H1 (cell line): ENCODE results near the gene ITPR1. TPM values are rescaled to one million over a fixed set of nuclear protein-coding genes. Genes with fewer than 3 reads are reported as not detected.

Experiments used
- CTCF ChIA-PET: fragments of 300-600 bp; sonication (Branson Sonifier 250); formaldehyde crosslinking; loops from one replicate; lab custom pipeline; 2021; ENCODE audit not compliant: partially characterized antibody; lab: Charles Lee
- POLR2A ChIA-PET: fragments of 300-600 bp; sonication (Branson Sonifier 250); formaldehyde crosslinking; loops from one replicate; lab custom pipeline; 2021; ENCODE audit warnings: inconsistent platforms; ENCODE audit not compliant: partially characterized antibody; lab: Charles Lee
- DNase-seq, 2 experiments: peaks; one replicate each; pipeline versions ENCODE4 v3.0.0 to v3.0.0-alpha.2; 2010 to 2022; ENCODE audit warnings: low spot score in 2 of 2, low read depth in 1 of 2, mixed read lengths in 1 of 2
- FAIRE-seq: peaks from 2 replicates; lab custom pipeline; 2011; peaks lifted over from hg19 to GRCh38; lab: Jason Lieb, UNC
- H2AFZ ChIP-seq: 2 replicates; pipeline ENCODE4 v1.8.1; 2012; ENCODE audit warnings: low read length, inconsistent platforms
- H2AK5ac ChIP-seq: 2 replicates; pipeline ENCODE4 v1.6.1; 2013; ENCODE audit warnings: low read depth, low read length
- H2BK120ac ChIP-seq: replicated peaks from 2 replicates; pipeline ENCODE3; 2013; ENCODE audit warnings: low read depth, low read length, inconsistent platforms
- H2BK12ac ChIP-seq: 2 replicates; pipeline ENCODE4 v1.6.1; 2013; ENCODE audit warnings: low read depth, low read length
- H2BK15ac ChIP-seq: 2 replicates; pipeline ENCODE4 v1.6.1; 2013; ENCODE audit warnings: low read length
- H2BK20ac ChIP-seq: 2 replicates; pipeline ENCODE4 v1.6.1; 2013; ENCODE audit warnings: low read length
- H2BK5ac ChIP-seq: 2 replicates; pipeline ENCODE4 v1.6.1; 2013; ENCODE audit warnings: low read depth, low read length
- H3K14ac ChIP-seq: 2 replicates; pipeline ENCODE4 v1.6.1; 2013; ENCODE audit warnings: inconsistent platforms; ENCODE audit not compliant: insufficient read length
- H3K18ac ChIP-seq: 2 replicates; pipeline ENCODE4 v1.6.1; 2013; ENCODE audit warnings: low read length; ENCODE audit errors: extremely low read depth
- H3K23ac ChIP-seq: 2 replicates; pipeline ENCODE4 v1.6.1; 2013; ENCODE audit warnings: inconsistent platforms; ENCODE audit not compliant: insufficient read length
- H3K23me2 ChIP-seq: 2 replicates; pipeline ENCODE4 v1.6.1; 2013; ENCODE audit warnings: low read depth, low read length
- H3K27ac ChIP-seq: 2 replicates; pipeline ENCODE4 v1.6.1; 2011; ENCODE audit warnings: low read depth, low read length, inconsistent platforms
- H3K27me3 ChIP-seq, 4 experiments: replicated peaks in 1 of 4; 1 replicate in 1 of 4; 2 replicates in 3 of 4; pipeline versions ENCODE4 v1.6.1 to v1.8.1; 2011 to 2013; ENCODE audit warnings: low read length in 3 of 4, mild to moderate bottlenecking in 3 of 4, inconsistent platforms in 2 of 4, mixed read lengths in 2 of 4, moderate library complexity in 1 of 4; ENCODE audit not compliant: control insufficient read depth in 3 of 4, insufficient read depth in 3 of 4; ENCODE audit errors: extremely low read depth in 1 of 4
- H3K36me3 ChIP-seq, 4 experiments: 2 replicates each; pipeline versions ENCODE4 v1.6.1 to v1.8.1; 2011 to 2013; ENCODE audit warnings: mild to moderate bottlenecking in 4 of 4, low read length in 3 of 4, moderate library complexity in 2 of 4, control low read depth in 1 of 4, inconsistent platforms in 1 of 4; ENCODE audit not compliant: insufficient read depth in 4 of 4, control insufficient read depth in 2 of 4
- H3K4ac ChIP-seq: replicated peaks from 2 replicates; pipeline ENCODE3; 2013; ENCODE audit warnings: low read length, low read depth, mixed read lengths, inconsistent platforms; ENCODE audit not compliant: insufficient read length
- H3K4me1 ChIP-seq, 4 experiments: replicated peaks in 1 of 4; 1 replicate in 1 of 4; 2 replicates in 3 of 4; pipeline versions ENCODE4 v1.6.1 to v1.8.1; 2011 to 2013; ENCODE audit warnings: low read length in 3 of 4, inconsistent platforms in 2 of 4, mixed read lengths in 1 of 4; ENCODE audit not compliant: insufficient read depth in 4 of 4, control insufficient read depth in 3 of 4
- H3K4me2 ChIP-seq, 2 experiments: 2 replicates each; pipeline versions ENCODE4 v1.6.1 to v1.8.1; 2011 to 2013; ENCODE audit warnings: low read depth in 2 of 2, low read length in 2 of 2, control low read depth in 1 of 2, inconsistent platforms in 1 of 2, mild to moderate bottlenecking in 1 of 2; ENCODE audit not compliant: insufficient read depth in 1 of 2
- H3K4me3 ChIP-seq, 4 experiments: fragments of 200-600, 300-600 bp in 1 of 4; sonication (generic), shearing (Covaris generic), sonication (Bioruptor Twin) in 1 of 4; 2 replicates each; pipeline versions ENCODE4 v1.5.1 to v1.8.1; 2011 to 2016; ENCODE audit warnings: low read length in 4 of 4, low read depth in 3 of 4, control low read depth in 2 of 4, inconsistent platforms in 2 of 4, mild to moderate bottlenecking in 2 of 4, mixed read lengths in 1 of 4, moderate library complexity in 1 of 4; ENCODE audit not compliant: insufficient read depth in 2 of 4; ENCODE audit errors: extremely low read depth in 1 of 4
- H3K56ac ChIP-seq: replicated peaks from 2 replicates; pipeline ENCODE3; 2013; ENCODE audit warnings: low read depth, mild to moderate bottlenecking, mixed read lengths, low read length, inconsistent platforms; ENCODE audit not compliant: insufficient read length
- H3K79me1 ChIP-seq: 2 replicates; pipeline ENCODE4 v1.6.1; 2013; ENCODE audit warnings: low read depth, low read length, control low read depth
- H3K79me2 ChIP-seq, 2 experiments: 2 replicates each; pipeline versions ENCODE4 v1.6.1 to v1.8.1; 2012 to 2013; ENCODE audit warnings: low read length in 2 of 2, mild to moderate bottlenecking in 2 of 2, inconsistent platforms in 1 of 2; ENCODE audit not compliant: insufficient read depth in 2 of 2, control insufficient read depth in 1 of 2
- H3K9ac ChIP-seq, 4 experiments: replicated peaks in 1 of 4; 1 replicate in 1 of 4; 2 replicates in 3 of 4; pipeline versions ENCODE4 v1.6.1 to v1.8.1; 2011 to 2013; ENCODE audit warnings: low read depth in 3 of 4, low read length in 3 of 4, control low read depth in 2 of 4, mild to moderate bottlenecking in 2 of 4, moderate library complexity in 2 of 4, inconsistent platforms in 1 of 4; ENCODE audit errors: extremely low read depth in 1 of 4
- H3K9me3 ChIP-seq, 2 experiments: 2 replicates each; pipeline versions ENCODE4 v1.6.1 to v1.8.1; 2012 to 2013; ENCODE audit warnings: mild to moderate bottlenecking in 2 of 2, moderate library complexity in 2 of 2, control low read depth in 1 of 2, inconsistent platforms in 1 of 2, low read depth in 1 of 2, low read length in 1 of 2, mixed read lengths in 1 of 2; ENCODE audit not compliant: insufficient read depth in 2 of 2
- H4K20me1 ChIP-seq, 2 experiments: replicated peaks in 1 of 2; 2 replicates each; pipeline versions ENCODE3 to v1.8.1; 2011 to 2013; ENCODE audit warnings: inconsistent platforms in 2 of 2, low read length in 2 of 2, mild to moderate bottlenecking in 1 of 2; ENCODE audit not compliant: insufficient read depth in 2 of 2, control insufficient read depth in 1 of 2
- H4K5ac ChIP-seq: 2 replicates; pipeline ENCODE4 v1.6.1; 2013; ENCODE audit warnings: low read length, low read depth, mixed read lengths, inconsistent platforms; ENCODE audit not compliant: insufficient read length
- H4K8ac ChIP-seq: 2 replicates; pipeline ENCODE4 v1.8.0; 2013; ENCODE audit warnings: mild to moderate bottlenecking, moderate library complexity, low read length, inconsistent platforms; ENCODE audit not compliant: insufficient read depth; ENCODE audit errors: extremely low read depth
- H4K91ac ChIP-seq: replicated peaks from 2 replicates; pipeline ENCODE3; 2013; ENCODE audit warnings: low read length, mixed read lengths, inconsistent platforms; ENCODE audit not compliant: insufficient read length
- CBX8 ChIP-seq: fragments of 300-800, 300-1000 bp; sonication (generic); IDR thresholded peaks from 2 replicates; pipeline ENCODE4 v1.7.1; 2016; ENCODE audit warnings: low read depth, low read length, borderline replicate concordance
- GABPA ChIP-seq: IDR thresholded peaks from 2 replicates; pipeline ENCODE4 v1.6.1; 2011; ENCODE audit warnings: mild to moderate bottlenecking, low read length, moderate library complexity, borderline replicate concordance; ENCODE audit not compliant: insufficient read depth
- NRF1 ChIP-seq: IDR thresholded peaks from 2 replicates; pipeline ENCODE4 v1.6.1; 2011; ENCODE audit warnings: mild to moderate bottlenecking, low read depth, low read length, improper control_type of control experiment
- RXRA ChIP-seq: IDR thresholded peaks from 2 replicates; pipeline ENCODE4 v1.6.1; 2011; ENCODE audit warnings: low read depth, mild to moderate bottlenecking, low read length, moderate library complexity; ENCODE audit not compliant: insufficient read depth
- polyA plus RNA-seq, 7 experiments: library from polyadenylated mRNA; depleted of rRNA in 3 of 7; stranded (reverse) in 5 of 7; unstranded in 2 of 7; fragments of >200 nt in 5 of 7; fragments of 200-250 nt in 2 of 7; gene quantifications; 1 replicate in 5 of 7; 2 replicates in 1 of 7; 4 replicates in 1 of 7; pipeline versions ENCODE4 v1.2.1 to v1.2.3, GENCODE V29; 2011 to 2013; ENCODE audit warnings: missing spikeins in 2 of 7, mixed read lengths in 2 of 7
- total RNA-seq: library from RNA; stranded (reverse); fragmentation: NEBNext Ultra II Directional; extraction: Animal tissue kit (Norgen Biotek cat#: 25700); gene quantifications from 2 replicates; pipeline ENCODE4 v1.2.1, GENCODE V29; 2021

The ITPR1 gene
- total and polyA plus RNA-seq, 2 of the 8 experiments (the other 6 are each of a cell fraction or from before 2014, with no cell fraction given) = 2.5 to 16.3 TPM

GRCh38 chr3:4689021-4689420 is 195.9 kb downstream of the ITPR1 start:
- no peak overlapping the region for H3K4me2 ChIP-seq
- H4K8ac ChIP-seq = no peak overlapping the region
- ChIA-PET POLR2A (no interaction called here), CTCF (no interaction called here)
- no peak overlapping the region for H3K4ac ChIP-seq
- H2BK20ac ChIP-seq = no peak overlapping the region
- no peaks in the 10 kb centered on the region for H3K9me3 ChIP-seq
- no peak overlapping the region for H2BK5ac ChIP-seq
- no peak overlapping the region for H3K23ac ChIP-seq
- FAIRE-seq (no peak), DNase-seq (no peak)
- no peaks in the 10 kb centered on the region for H4K20me1 ChIP-seq
- H3K27ac ChIP-seq = no peak overlapping the region
- H2BK15ac ChIP-seq = no peak overlapping the region
- no peaks in the 10 kb centered on the region for H3K4me1 ChIP-seq
- H2AFZ ChIP-seq = no peak overlapping the region
- no peak overlapping the region for H3K18ac ChIP-seq
- no peak overlapping the region for H4K91ac ChIP-seq
- H3K23me2 ChIP-seq = no peaks in the 10 kb centered on the region
- H4K5ac ChIP-seq = no peak overlapping the region
- H2AK5ac ChIP-seq = no peak overlapping the region
- no peak overlapping the region for H2BK120ac ChIP-seq
- no peak overlapping the region for H3K9ac ChIP-seq
- TF ChIP-seq RXRA (no peak), NRF1 (no peak), CBX8 (no peak), GABPA (no peak)
- no peak overlapping the region for H2BK12ac ChIP-seq
- H3K36me3 ChIP-seq = no peaks in the 10 kb centered on the region; a peak in 1 of 8 replicates
- H3K56ac ChIP-seq = no peak overlapping the region
- H3K79me1 ChIP-seq = no peaks in the 10 kb centered on the region
- no peaks in the 10 kb centered on the region for H3K27me3 ChIP-seq
- H3K4me3 ChIP-seq = no peak overlapping the region
- no peaks in the 10 kb centered on the region for H3K79me2 ChIP-seq
- no peak overlapping the region for H3K14ac ChIP-seq
